GDM1 (cell line): ENCODE measurements around the gene CMSS1.

Experiments
- DNase-seq: peaks from one replicate; lab custom pipeline; 2025; lab: John Stamatoyannopoulos, UW

The CMSS1 gene

DNA sequence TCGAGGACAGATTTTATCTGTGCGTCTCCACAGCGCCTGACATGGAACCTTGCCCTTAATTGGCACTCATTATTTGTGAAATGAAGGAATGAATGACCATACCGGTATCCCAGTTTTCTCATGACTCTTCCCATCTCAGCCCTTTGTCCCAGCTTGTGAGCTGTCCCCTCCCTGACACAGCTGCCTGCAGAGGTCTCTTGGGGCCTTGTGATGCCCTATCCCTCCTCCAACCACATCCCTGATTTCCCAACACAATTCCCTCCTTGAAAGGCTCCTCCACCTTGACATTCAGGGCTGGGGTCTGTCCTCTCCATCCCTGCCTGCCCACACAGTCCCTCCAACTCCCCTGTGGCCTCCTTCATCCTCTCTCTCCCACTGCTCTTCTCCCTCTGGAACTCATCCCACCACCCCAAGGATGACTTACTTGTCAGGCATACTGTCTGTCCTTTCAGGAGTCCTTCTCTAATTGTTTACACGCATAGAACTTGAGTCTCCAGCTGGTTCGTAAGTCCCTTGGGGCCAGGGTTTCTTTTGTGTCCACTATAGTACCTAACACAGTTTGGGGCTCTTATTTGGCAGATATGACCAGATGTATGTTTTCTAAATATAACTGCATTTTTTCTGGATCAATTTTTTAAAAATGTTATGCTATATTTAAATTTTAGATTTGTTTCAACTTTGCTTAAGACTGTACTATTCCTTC lies 332.2 kb downstream of the CMSS1 start:
- no peak for DNase-seq

DNA sequence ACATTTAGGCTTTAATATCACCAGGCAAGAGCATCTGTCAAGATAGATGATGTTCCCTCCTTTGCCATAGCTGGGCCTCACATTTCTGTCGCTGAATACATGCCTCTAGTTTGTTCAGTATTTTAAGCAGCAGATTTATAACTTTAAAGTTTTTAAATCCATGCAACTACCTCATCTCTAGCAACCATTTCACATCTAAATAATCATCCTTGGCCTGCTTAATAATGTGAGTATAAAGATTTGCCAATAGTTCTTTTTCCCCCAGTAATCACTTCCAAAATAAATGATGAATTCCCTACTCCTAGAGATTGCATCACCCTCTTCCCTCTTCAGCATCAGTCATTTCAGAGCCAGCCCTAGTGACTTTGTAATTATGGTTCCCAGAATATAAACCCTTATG lies 332.8 kb downstream of the CMSS1 start:
- DNase-seq = no peak

DNA sequence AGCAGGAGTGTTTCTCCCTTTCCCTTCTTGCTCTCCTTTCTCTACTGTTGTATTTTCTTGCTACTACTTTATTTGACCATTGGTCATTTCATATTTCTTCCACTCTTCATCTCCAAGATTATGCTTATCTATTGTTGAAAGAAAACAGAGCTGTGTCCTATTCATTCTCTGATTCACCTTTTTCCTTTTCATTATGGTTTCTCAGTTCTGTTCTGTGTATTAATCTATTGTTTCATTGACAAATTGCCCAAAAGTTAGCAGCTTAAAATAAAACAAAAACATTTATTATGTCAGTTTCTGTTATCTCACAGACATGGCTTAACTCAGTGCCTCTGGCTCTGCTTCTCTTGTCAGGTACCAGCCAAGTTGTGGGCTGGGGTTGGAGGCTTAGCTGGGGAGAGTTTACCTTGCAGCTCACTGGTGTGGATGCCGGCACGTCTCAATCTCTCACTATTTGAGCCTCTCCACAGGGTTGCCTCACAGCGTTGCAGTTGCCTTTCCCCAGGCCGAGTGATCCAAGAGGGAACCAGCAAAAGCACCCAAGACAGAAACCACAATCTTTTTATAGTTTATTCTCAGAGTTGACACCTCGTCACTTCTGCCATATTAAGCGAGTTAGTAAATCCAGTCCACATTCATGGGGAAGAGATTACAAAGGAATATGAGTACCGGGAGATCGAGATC lies 333.5 kb downstream of the CMSS1 start:
- DNase-seq = no peak

DNA sequence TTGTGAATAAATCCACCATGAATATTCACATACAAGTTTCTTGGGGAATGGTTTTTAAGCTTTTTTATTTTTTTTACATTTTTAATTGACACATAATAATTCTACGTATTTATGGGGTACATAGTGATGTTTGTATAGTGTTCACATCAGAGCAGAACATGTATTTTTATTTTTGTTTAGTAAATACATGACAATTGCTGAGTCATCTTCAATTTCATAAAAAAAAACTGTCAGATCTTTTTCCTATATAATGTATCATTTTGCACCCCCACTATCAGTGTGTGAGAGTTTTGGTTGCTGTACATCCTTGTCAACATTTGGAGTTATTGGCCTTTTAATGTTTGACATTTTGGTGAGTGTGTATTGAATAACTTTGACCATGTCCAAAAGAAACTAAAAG lies 336.5 kb downstream of the CMSS1 start:
- DNase-seq = no peak

GRCh38 chr3:100155128-100155527 lies 337.5 kb downstream of the CMSS1 start:
- DNase-seq = no peak

DNA sequence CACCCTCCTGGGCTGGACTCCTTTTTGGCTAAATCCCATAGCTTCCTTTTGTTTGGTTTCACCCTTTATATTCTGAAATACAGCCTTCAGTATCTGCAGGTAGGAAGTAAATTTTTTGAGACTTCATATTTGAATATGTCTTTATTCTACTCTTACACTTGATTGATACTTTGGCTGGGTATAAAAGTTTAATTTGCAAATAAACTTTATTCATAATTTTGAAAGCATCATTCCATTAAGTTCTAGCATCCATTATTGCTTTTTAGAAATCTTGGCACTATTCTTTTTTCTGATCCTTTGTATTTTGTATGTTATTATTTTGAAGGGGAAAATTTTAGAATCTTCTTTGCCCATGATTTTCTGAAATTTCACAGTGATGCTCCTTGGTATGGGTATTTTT lies 337.9 kb downstream of the CMSS1 start:
- no peak for DNase-seq

- no peak for DNase-seq
Measured at GRCh38 chr3:100157685-100158084, 340.0 kb downstream of the CMSS1 start.

GRCh38 chr3:100158918-100159330 lies 341.3 kb downstream of the CMSS1 start:
- no peak for DNase-seq

- DNase-seq = no peak
Measured at GRCh38 chr3:100159331-100160153, 341.9 kb downstream of the CMSS1 start.

DNA sequence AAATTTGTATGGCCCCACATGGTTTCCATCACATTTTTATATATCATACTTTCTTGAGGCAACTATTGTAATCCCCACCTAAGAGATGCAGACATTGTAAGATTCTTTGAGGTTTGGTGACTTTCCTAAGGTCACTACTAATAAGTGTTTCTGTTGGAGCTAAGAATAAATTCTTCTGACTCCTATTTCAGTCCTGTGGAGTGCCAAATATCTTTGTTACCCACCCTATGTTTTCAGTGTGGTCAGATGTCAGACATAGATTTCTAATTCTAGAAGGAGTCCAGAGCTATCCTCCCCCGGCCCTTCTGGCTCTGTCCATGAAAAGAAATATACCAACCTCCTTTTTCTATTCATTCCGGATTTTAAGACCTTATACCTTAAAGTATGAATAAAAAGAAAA lies 342.9 kb downstream of the CMSS1 start:
- DNase-seq = no peak

- DNase-seq = no peak
Measured at GRCh38 chr3:100163787-100164186, 346.1 kb downstream of the CMSS1 start.

DNA sequence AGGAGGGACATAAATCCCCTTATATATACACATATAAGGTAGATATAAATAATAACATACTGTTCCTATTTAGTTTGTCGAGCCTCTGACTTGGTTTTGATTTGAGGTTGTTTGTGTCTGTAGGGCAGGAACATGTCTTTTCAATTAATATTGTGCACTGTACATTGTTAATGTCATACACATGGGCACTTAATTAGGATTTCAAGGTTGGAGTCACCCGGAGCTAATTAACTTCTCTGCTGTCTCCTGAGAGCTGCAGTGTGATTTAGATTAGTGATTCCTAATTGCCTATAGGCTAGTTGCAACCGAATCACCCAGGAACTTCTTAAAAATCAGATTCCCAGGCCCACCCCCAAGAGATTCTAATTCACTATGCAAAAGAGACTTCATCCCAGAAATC lies 347.1 kb downstream of the CMSS1 start:
- no peak for DNase-seq

DNA sequence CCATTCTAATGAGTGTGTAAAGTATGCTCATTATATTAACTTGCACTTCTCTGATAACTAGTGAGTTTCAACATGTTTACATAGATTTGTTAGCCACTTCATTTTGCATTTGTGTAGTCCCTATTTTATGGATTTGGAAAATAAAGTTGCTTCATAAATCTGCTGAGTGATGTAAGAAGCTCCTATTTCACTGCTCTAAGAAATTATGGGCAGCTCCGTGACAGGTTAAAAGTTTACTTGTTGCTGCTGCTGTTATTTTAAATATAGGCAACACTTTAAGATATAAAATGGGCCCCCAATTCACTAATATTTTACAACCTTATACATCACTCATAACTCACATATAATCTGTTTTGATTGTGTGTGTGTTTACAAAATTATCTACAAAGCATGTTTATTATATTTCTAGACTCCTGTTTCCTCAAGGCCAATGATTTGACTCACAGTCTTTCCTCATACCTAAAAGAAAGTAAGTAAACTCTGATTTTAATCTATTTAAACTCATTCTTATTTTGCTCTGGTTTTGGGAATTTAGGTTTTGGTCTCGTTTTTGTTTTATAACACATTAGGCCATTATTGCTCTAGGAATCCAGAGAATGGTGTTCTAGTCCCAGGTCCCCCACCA lies 348.4 kb downstream of the CMSS1 start:
- no peak for DNase-seq

GRCh38 chr3:100169201-100169920 lies 351.7 kb downstream of the CMSS1 start:
- DNase-seq = no peak

DNA sequence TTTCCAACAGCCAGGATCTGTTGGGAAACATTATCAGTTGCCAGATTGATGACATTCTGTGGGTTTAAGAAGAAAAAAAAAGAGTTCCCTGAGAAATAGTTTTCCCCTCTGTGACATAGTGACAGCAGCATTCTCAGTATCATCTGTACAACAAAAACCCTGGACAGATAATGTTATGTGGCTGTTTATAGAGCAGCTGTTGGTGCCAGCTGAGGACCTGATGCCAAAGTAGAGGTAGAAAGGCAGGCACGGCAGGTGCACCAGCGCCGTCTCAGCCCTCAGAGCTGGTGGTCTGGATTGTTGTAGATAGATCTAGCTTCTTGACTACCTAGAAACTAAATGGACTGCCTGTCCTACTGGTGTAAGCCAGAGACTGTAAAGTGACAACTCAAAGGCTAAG lies 352.8 kb downstream of the CMSS1 start:
- no peak for DNase-seq

DNA sequence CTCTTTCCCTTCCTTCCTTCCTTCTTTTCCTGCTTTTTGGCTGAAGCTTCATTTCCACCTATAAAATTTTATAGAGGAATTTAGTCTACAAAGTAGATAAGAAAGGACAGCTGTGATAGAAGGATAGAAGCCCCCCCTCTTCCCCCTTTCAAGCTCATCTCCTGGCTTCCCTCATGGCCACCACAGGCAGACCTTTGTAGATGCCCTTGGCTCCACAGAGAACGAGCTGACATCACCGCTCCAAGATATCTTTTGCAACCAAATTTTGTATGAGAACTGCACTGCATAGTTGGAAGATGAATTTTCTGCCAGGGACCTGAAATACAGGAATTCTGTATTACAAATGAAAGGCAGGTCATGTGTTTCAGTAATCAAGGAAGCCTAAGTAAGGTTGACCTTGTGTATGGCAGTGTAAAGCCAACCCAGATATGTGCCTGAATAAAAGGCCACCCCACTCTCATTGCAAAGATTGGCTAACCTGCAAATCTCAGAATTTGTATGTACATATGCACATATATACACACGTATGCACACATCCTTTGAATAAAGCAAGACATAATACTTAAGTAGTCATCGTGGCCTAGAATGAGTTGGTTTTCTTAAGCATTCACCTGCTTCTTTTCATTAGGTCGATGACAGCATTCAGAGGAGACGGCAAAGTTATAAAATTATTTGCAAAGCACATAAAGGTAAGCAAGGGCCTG lies 353.7 kb downstream of the CMSS1 start:
- no peak for DNase-seq

GRCh38 chr3:100173961-100174360 lies 356.3 kb downstream of the CMSS1 start:
- no peak for DNase-seq

- DNase-seq = no peak
Measured at GRCh38 chr3:100175637-100176280, 358.1 kb downstream of the CMSS1 start.

- DNase-seq = no peak
Measured at GRCh38 chr3:100179692-100180349, 362.2 kb downstream of the CMSS1 start.

DNA sequence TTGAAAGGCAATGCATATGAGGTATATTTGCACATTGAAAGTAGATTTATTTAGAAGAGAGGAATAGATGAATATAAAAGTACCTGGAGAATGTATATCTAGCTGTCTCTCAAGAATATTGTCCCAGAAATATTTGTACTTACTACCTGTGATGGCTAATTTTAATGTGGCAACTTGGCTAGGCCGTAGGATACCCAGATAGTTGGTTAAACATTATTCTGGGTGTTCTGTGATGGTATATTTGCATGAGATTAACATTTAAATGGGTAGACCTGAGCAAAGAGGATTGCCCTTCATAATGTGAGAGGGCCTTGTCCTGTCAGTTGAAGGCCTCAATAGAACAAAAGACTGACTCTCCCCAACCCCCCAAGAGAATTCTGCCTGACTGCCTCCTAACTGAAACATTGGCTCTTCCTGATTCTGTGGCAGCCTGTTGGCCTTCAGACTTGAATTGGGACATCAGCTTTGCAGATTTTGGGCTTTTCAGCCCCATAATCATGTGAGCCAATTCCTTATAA lies 366.0 kb downstream of the CMSS1 start:
- no peak for DNase-seq
